ENCODE results near the gene GPR4. TPM values are rescaled to one million over a fixed set of nuclear protein-coding genes. Genes with fewer than 3 reads are reported as not detected.

GPR4 gene
- total RNA-seq, 1 experiment from 2014 or later = 0.48 TPM

DNA sequence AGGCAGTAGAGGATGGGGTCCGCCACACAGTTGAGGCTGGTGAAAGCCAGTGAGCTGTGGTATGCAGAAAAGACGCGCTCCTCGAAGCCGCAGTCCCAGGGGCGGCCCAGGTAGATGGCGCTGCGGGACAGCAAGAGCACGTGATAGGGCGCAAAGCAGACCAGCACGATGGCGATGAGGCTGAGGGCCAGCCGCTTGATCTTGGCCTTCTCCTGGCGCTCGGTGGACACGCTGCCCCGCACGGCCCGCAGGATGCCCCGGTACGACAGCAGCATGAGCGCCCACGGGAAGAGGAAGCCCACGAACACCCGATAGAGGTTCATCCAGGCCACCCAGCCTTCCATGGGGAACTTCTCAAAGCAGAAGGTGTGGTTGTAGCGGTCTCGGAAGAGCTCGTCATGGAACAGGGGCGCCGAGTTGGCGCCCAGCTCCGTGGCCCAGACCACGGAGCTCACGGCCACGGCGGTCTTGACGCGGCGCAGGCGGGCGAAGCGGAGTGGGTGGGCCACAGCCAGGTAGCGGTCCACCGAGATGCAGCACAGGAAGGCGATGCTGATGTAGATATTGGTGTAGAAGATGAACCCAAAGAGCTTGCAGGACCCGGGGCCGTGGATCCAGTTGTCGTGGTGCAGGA is 10.9 kb downstream of the GPR4 start (continued):
- TF ChIP-seq, protein P1, sequence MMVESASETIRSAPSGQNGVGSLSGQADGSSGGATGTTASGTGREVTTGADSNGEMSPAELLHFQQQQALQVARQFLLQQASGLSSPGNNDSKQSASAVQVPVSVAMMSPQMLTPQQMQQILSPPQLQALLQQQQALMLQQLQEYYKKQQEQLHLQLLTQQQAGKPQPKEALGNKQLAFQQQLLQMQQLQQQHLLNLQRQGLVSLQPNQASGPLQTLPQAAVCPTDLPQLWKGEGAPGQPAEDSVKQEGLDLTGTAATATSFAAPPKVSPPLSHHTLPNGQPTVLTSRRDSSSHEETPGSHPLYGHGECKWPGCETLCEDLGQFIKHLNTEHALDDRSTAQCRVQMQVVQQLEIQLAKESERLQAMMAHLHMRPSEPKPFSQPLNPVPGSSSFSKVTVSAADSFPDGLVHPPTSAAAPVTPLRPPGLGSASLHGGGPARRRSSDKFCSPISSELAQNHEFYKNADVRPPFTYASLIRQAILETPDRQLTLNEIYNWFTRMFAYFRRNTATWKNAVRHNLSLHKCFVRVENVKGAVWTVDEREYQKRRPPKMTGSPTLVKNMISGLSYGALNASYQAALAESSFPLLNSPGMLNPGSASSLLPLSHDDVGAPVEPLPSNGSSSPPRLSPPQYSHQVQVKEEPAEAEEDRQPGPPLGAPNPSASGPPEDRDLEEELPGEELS (CRISPR knock-in tag; IDR thresholded peaks at IDR 0.05) = peak; percentile 84
- TF ChIP-seq ZNF121 (CRISPR knock-in tag; IDR thresholded peaks at IDR 0.05) = peak; percentile 7; the same call in 1 of the 2 replicates
- no peak for TF ChIP-seq TCF7 (CRISPR knock-in tag; IDR thresholded peaks at IDR 0.05; ENCODE audit: low read depth)
- no peak for TF ChIP-seq MXD4 (CRISPR knock-in tag; IDR thresholded peaks at IDR 0.05; ENCODE audit: borderline replicate concordance)
- no peak for TF ChIP-seq JAZF1 (CRISPR knock-in tag; IDR thresholded peaks at IDR 0.05)
- TF ChIP-seq, protein P2, sequence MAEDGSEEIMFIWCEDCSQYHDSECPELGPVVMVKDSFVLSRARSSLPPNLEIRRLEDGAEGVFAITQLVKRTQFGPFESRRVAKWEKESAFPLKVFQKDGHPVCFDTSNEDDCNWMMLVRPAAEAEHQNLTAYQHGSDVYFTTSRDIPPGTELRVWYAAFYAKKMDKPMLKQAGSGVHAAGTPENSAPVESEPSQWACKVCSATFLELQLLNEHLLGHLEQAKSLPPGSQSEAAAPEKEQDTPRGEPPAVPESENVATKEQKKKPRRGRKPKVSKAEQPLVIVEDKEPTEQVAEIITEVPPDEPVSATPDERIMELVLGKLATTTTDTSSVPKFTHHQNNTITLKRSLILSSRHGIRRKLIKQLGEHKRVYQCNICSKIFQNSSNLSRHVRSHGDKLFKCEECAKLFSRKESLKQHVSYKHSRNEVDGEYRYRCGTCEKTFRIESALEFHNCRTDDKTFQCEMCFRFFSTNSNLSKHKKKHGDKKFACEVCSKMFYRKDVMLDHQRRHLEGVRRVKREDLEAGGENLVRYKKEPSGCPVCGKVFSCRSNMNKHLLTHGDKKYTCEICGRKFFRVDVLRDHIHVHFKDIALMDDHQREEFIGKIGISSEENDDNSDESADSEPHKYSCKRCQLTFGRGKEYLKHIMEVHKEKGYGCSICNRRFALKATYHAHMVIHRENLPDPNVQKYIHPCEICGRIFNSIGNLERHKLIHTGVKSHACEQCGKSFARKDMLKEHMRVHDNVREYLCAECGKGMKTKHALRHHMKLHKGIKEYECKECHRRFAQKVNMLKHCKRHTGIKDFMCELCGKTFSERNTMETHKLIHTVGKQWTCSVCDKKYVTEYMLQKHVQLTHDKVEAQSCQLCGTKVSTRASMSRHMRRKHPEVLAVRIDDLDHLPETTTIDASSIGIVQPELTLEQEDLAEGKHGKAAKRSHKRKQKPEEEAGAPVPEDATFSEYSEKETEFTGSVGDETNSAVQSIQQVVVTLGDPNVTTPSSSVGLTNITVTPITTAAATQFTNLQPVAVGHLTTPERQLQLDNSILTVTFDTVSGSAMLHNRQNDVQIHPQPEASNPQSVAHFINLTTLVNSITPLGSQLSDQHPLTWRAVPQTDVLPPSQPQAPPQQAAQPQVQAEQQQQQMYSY (CRISPR knock-in tag; IDR thresholded peaks at IDR 0.05) = no peak
- TF ChIP-seq, protein P3, sequence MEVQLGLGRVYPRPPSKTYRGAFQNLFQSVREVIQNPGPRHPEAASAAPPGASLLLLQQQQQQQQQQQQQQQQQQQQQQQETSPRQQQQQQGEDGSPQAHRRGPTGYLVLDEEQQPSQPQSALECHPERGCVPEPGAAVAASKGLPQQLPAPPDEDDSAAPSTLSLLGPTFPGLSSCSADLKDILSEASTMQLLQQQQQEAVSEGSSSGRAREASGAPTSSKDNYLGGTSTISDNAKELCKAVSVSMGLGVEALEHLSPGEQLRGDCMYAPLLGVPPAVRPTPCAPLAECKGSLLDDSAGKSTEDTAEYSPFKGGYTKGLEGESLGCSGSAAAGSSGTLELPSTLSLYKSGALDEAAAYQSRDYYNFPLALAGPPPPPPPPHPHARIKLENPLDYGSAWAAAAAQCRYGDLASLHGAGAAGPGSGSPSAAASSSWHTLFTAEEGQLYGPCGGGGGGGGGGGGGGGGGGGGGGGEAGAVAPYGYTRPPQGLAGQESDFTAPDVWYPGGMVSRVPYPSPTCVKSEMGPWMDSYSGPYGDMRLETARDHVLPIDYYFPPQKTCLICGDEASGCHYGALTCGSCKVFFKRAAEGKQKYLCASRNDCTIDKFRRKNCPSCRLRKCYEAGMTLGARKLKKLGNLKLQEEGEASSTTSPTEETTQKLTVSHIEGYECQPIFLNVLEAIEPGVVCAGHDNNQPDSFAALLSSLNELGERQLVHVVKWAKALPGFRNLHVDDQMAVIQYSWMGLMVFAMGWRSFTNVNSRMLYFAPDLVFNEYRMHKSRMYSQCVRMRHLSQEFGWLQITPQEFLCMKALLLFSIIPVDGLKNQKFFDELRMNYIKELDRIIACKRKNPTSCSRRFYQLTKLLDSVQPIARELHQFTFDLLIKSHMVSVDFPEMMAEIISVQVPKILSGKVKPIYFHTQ (CRISPR knock-in tag; IDR thresholded peaks at IDR 0.05) = no peak
- TF ChIP-seq ZNF219 (CRISPR knock-in tag; IDR thresholded peaks at IDR 0.05; ENCODE audit: borderline replicate concordance) = no peak
- no peak for TF ChIP-seq ATF1 (CRISPR knock-in tag; IDR thresholded peaks at IDR 0.05)
- TF ChIP-seq, protein P4, sequence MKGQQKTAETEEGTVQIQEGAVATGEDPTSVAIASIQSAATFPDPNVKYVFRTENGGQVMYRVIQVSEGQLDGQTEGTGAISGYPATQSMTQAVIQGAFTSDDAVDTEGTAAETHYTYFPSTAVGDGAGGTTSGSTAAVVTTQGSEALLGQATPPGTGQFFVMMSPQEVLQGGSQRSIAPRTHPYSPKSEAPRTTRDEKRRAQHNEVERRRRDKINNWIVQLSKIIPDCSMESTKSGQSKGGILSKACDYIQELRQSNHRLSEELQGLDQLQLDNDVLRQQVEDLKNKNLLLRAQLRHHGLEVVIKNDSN (CRISPR knock-in tag; IDR thresholded peaks at IDR 0.05) = peak; percentile 93
- TF ChIP-seq EMX1 (CRISPR knock-in tag; IDR thresholded peaks at IDR 0.05) = no peak
- TF ChIP-seq ZNF416 (CRISPR knock-in tag; IDR thresholded peaks at IDR 0.05) = no peak
- 0 out of 2 replicates have a peak, but pooled peaks have one; percentile 63 for TF ChIP-seq SMAD3 (CRISPR knock-in tag; IDR thresholded peaks at IDR 0.05; ENCODE audit: borderline replicate concordance)
- no peak for TF ChIP-seq ZNF396 (CRISPR knock-in tag; IDR thresholded peaks at IDR 0.05; ENCODE audit: borderline replicate concordance)
- TF ChIP-seq FOXJ3 (CRISPR knock-in tag; IDR thresholded peaks at IDR 0.05; ENCODE audit: borderline replicate concordance) = no peak
- no peak for TF ChIP-seq CREB1 (CRISPR knock-in tag; IDR thresholded peaks at IDR 0.05)
- TF ChIP-seq ZNF423 (CRISPR knock-in tag; IDR thresholded peaks at IDR 0.05) = no peak
- TF ChIP-seq FOXP1 (CRISPR knock-in tag; IDR thresholded peaks at IDR 0.05; ENCODE audit: borderline replicate concordance) = peak; percentile 91
- TF ChIP-seq, protein P5, sequence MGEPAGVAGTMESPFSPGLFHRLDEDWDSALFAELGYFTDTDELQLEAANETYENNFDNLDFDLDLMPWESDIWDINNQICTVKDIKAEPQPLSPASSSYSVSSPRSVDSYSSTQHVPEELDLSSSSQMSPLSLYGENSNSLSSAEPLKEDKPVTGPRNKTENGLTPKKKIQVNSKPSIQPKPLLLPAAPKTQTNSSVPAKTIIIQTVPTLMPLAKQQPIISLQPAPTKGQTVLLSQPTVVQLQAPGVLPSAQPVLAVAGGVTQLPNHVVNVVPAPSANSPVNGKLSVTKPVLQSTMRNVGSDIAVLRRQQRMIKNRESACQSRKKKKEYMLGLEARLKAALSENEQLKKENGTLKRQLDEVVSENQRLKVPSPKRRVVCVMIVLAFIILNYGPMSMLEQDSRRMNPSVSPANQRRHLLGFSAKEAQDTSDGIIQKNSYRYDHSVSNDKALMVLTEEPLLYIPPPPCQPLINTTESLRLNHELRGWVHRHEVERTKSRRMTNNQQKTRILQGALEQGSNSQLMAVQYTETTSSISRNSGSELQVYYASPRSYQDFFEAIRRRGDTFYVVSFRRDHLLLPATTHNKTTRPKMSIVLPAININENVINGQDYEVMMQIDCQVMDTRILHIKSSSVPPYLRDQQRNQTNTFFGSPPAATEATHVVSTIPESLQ (CRISPR knock-in tag; IDR thresholded peaks at IDR 0.05) = no peak
- TF ChIP-seq, protein P6, sequence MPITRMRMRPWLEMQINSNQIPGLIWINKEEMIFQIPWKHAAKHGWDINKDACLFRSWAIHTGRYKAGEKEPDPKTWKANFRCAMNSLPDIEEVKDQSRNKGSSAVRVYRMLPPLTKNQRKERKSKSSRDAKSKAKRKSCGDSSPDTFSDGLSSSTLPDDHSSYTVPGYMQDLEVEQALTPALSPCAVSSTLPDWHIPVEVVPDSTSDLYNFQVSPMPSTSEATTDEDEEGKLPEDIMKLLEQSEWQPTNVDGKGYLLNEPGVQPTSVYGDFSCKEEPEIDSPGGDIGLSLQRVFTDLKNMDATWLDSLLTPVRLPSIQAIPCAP (CRISPR knock-in tag; IDR thresholded peaks at IDR 0.05) = peak; percentile 88; the same call in 1 of the 2 replicates
- TF ChIP-seq ZNF671 (CRISPR knock-in tag; IDR thresholded peaks at IDR 0.05) = no peak
- TF ChIP-seq, protein P7, sequence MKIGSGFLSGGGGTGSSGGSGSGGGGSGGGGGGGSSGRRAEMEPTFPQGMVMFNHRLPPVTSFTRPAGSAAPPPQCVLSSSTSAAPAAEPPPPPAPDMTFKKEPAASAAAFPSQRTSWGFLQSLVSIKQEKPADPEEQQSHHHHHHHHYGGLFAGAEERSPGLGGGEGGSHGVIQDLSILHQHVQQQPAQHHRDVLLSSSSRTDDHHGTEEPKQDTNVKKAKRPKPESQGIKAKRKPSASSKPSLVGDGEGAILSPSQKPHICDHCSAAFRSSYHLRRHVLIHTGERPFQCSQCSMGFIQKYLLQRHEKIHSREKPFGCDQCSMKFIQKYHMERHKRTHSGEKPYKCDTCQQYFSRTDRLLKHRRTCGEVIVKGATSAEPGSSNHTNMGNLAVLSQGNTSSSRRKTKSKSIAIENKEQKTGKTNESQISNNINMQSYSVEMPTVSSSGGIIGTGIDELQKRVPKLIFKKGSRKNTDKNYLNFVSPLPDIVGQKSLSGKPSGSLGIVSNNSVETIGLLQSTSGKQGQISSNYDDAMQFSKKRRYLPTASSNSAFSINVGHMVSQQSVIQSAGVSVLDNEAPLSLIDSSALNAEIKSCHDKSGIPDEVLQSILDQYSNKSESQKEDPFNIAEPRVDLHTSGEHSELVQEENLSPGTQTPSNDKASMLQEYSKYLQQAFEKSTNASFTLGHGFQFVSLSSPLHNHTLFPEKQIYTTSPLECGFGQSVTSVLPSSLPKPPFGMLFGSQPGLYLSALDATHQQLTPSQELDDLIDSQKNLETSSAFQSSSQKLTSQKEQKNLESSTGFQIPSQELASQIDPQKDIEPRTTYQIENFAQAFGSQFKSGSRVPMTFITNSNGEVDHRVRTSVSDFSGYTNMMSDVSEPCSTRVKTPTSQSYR (CRISPR knock-in tag; IDR thresholded peaks at IDR 0.05) = peak; percentile 69; the same call in 1 of the 2 replicates
- TF ChIP-seq, protein P8, sequence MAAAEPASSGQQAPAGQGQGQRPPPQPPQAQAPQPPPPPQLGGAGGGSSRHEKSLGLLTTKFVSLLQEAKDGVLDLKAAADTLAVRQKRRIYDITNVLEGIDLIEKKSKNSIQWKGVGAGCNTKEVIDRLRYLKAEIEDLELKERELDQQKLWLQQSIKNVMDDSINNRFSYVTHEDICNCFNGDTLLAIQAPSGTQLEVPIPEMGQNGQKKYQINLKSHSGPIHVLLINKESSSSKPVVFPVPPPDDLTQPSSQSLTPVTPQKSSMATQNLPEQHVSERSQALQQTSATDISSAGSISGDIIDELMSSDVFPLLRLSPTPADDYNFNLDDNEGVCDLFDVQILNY (CRISPR knock-in tag; IDR thresholded peaks at IDR 0.05) = no peak
